Right lobe of liver (tissue), 6 donors: ENCODE results near the gene GRIA3. TPM values are rescaled to one million over a fixed set of nuclear protein-coding genes. Genes with fewer than 3 reads are reported as not detected.

ENCODE experiments used
- ATAC-seq, 4 donors: fragments of 200-7000 bp; cut with Tn5 transposase; one replicate each; pipeline ENCODE4 v1.9.1; 2020; ENCODE audit warnings: mild to moderate bottlenecking in 4 of 4, moderate library complexity in 4 of 4
- DNase-seq, 3 donors: peaks; one replicate each; pipeline ENCODE4 v3.0.0-alpha.2; 2020
- H3K27ac ChIP-seq, 3 donors: fragments of 200-600 bp; one replicate each; pipeline ENCODE4 v1.8.0; 2022
- H3K27me3 ChIP-seq, 2 donors: fragments of 200-600 bp; one replicate each; pipeline ENCODE4 v1.8.0; 2022
- H3K36me3 ChIP-seq, 4 donors: fragments of 200-600 bp; sonication (generic) in 1 of 4; one replicate each; pipeline versions ENCODE4 v1.5.1 to v1.8.0; 2017 to 2022; ENCODE audit warnings: control low read depth in 1 of 4
- H3K4me1 ChIP-seq, 4 donors: fragments of 200-600 bp; sonication (generic) in 1 of 4; one replicate each; pipeline versions ENCODE4 v1.5.1 to v1.8.0; 2017 to 2022; ENCODE audit warnings: control low read depth in 1 of 4
- H3K4me3 ChIP-seq, 3 donors: fragments of 200-600 bp; one replicate each; pipeline ENCODE4 v1.8.0; 2022
- H3K9me3 ChIP-seq, 4 donors: fragments of 200-600 bp; sonication (generic) in 1 of 4; one replicate each; pipeline versions ENCODE4 v1.5.1 to v1.8.0; 2017 to 2022; ENCODE audit warnings: control low read depth in 1 of 4
- CTCF ChIP-seq, 4 donors: fragments of 200-600 bp in 3 of 4; fragments of 450-650 bp in 1 of 4; IDR thresholded peaks; one replicate each; pipeline versions ENCODE4 v1.5.1 to v1.8.0; 2016 to 2022; ENCODE audit warnings: antibody characterized with exemption in 4 of 4, mild to moderate bottlenecking in 2 of 4
- POLR2A ChIP-seq: fragments of 450-650 bp; IDR thresholded peaks from one replicate; pipeline ENCODE4 v1.6.1; 2017; ENCODE audit warnings: antibody characterized with exemption, mild to moderate bottlenecking
- WGBS: methylation state at CpG from one replicate; pipeline ENCODE4 v1.1.6; 2018; ENCODE audit warnings: low coverage, low lambda C conversion rate; ENCODE audit not compliant: insufficient coverage; ENCODE audit errors: missing lambda C conversion rate; 5-methylcytosine and 5-hydroxymethylcytosine counted together
- intact Hi-C, 2 donors: fragments of 100-400 bp; cut with DNase I; formaldehyde crosslinking; loops; one replicate each; pipeline versions ENCODE4 v1.11.2 to v1.14.1; 2022
- total RNA-seq, 6 experiments: library from RNA; depleted of rRNA in 2 of 6; stranded (reverse); fragments of >200 nt in 2 of 6; fragmentation: NEBNext Ultra II Directional in 3 of 6; extraction: Animal tissue kit (Norgen Biotek cat#: 25700) in 3 of 6; gene quantifications; one replicate each; pipeline versions ENCODE4 v1.1.0 to v1.2.4, GENCODE V29; 2016 to 2023
- donor health status: DM: no; HTN: yes; CAD: no.
- donor health status: DM: no; HTN: no; CAD: no.
- donor health status: DM: no; HTN: no; CAD: no.
- donor health status: DM: no; HTN: yes; CAD: no.
- donor health status: DM: no; HTN: yes; CAD: no.

The GRIA3 gene
- total RNA-seq, 6 experiments from 2014 or later = 0.93 to 6.4 (median 4.1) TPM

DNA sequence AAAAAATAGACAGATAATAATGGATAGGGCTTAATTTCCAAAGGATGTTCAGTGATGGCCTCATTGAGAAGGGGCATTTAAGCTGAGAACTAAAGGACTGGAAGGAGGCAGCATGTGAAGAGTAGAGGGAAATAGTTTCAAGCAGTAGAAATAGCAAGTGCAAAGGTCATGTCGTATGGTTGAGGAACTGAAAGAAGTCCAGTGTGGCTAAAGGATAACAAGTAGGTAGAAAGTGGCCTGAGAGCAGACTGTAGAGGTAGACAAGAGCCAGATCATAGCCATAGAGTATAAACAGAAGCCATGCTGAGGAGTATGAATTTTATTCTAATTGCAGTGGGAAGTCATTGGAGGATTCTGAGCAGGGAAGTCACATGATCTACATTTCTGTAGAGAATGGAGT lies 72.3 kb downstream of the GRIA3 start:
- H3K36me3 ChIP-seq = no peaks in the 10 kb centered on the region
- intact Hi-C loops = no loop called here
- no peaks in the 10 kb centered on the region for H3K4me1 ChIP-seq
- H3K27ac ChIP-seq = no peak overlapping the region
- H3K4me3 ChIP-seq = no peak overlapping the region
- TF ChIP-seq POLR2A (no peak), CTCF (IDR thresholded peaks at IDR 0.05) (no peak)
- WGBS = 47% methylated on average over 1 of the region's 1 CpG
- no peaks in the 10 kb centered on the region for H3K9me3 ChIP-seq
- ATAC-seq = no peak
- H3K27me3 ChIP-seq = no peaks in the 10 kb centered on the region
- DNase-seq = no peak

DNA sequence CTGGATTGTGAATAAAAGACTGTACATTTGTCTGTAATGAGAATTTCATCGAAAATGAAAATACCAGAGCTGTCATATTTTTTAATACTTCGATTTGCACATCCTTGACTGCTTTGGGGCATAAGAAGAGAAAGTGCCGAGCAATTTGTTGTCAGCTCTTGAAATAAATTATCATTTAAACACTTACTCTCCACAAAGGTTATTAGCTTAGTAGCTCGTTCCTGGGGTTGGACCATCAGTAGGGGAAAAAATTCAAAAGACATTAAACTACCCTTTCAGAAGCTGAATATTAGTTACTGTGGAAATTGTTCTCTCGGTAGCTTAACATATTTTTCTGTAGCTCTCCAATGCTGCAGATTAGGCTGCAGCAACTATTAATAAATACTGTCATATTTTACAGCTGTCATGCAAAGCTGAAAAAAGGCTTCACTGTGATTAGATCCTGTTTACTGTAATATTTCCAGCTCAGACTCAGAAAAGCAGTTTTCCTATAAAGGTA lies 76.9 kb downstream of the GRIA3 start:
- TF ChIP-seq CTCF (IDR thresholded peaks at IDR 0.05) (no peak), POLR2A (no peak)
- Histone ChIP-seq H3K27ac (no peak overlapping the region), H3K4me1 (no peaks in the 10 kb centered on the region), H3K36me3 (no peaks in the 10 kb centered on the region), H3K9me3 (no peaks in the 10 kb centered on the region), H3K4me3 (no peak overlapping the region), H3K27me3 (no peaks in the 10 kb centered on the region)
- no peak for DNase-seq
- 62% methylated on average over 5 of the region's 5 CpGs for WGBS
- intact Hi-C loops = no loop called here
- ATAC-seq = no peak

- WGBS = 32% methylated on average over 6 of the region's 8 CpGs
- intact Hi-C loops = no loop called here
- Histone ChIP-seq H3K27me3 (no peaks in the 10 kb centered on the region), H3K27ac (no peak overlapping the region), H3K9me3 (no peaks in the 10 kb centered on the region), H3K36me3 (no peaks in the 10 kb centered on the region), H3K4me3 (no peak overlapping the region), H3K4me1 (no peaks in the 10 kb centered on the region)
- DNase-seq = no peak
- no peak for TF ChIP-seq POLR2A
- no peak for TF ChIP-seq CTCF (IDR thresholded peaks at IDR 0.05)
- ATAC-seq = no peak
Observed at GRCh38 chrX:123263270-123263669, 79.2 kb downstream of the GRIA3 start.

- no peaks in the 10 kb centered on the region for H3K4me1 ChIP-seq
- 4% methylated on average over 1 of the region's 1 CpG for WGBS
Observed at GRCh38 chrX:123263747-123264146, 79.7 kb downstream of the GRIA3 start.

More at GRCh38 chrX:123263747-123264146, 79.7 kb downstream of the GRIA3 start:
- Histone ChIP-seq H3K4me3 (no peak overlapping the region), H3K27ac (no peak overlapping the region), H3K9me3 (no peaks in the 10 kb centered on the region), H3K36me3 (no peaks in the 10 kb centered on the region), H3K27me3 (no peaks in the 10 kb centered on the region)
- ATAC-seq (no peak), DNase-seq (no peak)
- TF ChIP-seq CTCF (IDR thresholded peaks at IDR 0.05) = no peak
- TF ChIP-seq POLR2A = no peak
- intact Hi-C loops = no loop called here
